Epithelial cell of esophagus (primary cell): ENCODE results near the gene RHBDF2.

Experiments
- DNase-seq: peaks from one replicate; pipeline ENCODE4 v3.0.0; 2010; ENCODE audit warnings: low read depth
- H3K4me3 ChIP-seq: 2 replicates; pipeline ENCODE4 v1.5.1; 2011; ENCODE audit warnings: mild to moderate bottlenecking, low read length, control low read depth
- TF ChIP-seq, protein P1 (sequence below): IDR thresholded peaks from 2 replicates; pipeline ENCODE4 v1.5.1; 2011; ENCODE audit warnings: low read depth, mild to moderate bottlenecking, low read length, control low read depth, inconsistent platforms; ENCODE audit not compliant: insufficient read depth; ENCODE audit errors: missing control alignments

RHBDF2 gene

DNA sequence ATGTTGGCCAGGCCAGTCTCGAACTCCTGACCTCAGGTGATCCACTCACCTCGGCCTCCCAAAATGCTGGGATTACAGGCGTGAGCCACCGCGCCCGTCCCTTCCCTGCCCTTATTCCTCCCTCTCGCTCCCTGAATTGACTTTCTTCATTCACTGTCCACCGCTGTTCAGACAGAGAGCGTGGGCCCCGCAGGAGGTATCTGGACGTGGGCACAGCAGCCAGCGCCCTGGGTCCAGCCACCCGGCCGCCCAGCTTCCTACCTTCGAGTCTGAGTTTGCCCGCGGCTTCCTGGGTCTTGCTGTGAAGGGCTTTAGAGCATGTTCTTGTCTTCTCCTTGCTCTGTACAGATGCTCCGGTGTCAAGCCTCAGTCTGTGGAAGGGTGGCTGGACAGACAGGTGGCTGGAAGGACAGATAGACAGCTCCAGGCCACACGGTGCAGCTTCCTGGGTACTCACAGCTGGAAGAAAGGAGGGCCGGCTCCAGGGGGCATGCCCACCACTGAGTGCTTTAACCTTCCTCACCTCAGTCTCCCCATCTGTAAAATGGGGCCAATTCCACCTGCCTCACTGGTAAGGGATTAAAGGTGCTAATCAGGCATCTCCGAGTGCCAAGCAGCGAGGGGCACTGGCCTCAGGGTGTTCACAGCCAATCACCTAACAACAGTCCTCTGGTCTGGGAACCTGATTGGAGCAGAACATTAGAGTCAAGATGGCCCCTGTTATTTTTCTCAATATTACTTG is 13.6 kb downstream of the RHBDF2 start:
- DNase-seq = no peak
- TF ChIP-seq, protein P1, sequence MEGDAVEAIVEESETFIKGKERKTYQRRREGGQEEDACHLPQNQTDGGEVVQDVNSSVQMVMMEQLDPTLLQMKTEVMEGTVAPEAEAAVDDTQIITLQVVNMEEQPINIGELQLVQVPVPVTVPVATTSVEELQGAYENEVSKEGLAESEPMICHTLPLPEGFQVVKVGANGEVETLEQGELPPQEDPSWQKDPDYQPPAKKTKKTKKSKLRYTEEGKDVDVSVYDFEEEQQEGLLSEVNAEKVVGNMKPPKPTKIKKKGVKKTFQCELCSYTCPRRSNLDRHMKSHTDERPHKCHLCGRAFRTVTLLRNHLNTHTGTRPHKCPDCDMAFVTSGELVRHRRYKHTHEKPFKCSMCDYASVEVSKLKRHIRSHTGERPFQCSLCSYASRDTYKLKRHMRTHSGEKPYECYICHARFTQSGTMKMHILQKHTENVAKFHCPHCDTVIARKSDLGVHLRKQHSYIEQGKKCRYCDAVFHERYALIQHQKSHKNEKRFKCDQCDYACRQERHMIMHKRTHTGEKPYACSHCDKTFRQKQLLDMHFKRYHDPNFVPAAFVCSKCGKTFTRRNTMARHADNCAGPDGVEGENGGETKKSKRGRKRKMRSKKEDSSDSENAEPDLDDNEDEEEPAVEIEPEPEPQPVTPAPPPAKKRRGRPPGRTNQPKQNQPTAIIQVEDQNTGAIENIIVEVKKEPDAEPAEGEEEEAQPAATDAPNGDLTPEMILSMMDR = no peak
- no peak overlapping the region for H3K4me3 ChIP-seq

DNA sequence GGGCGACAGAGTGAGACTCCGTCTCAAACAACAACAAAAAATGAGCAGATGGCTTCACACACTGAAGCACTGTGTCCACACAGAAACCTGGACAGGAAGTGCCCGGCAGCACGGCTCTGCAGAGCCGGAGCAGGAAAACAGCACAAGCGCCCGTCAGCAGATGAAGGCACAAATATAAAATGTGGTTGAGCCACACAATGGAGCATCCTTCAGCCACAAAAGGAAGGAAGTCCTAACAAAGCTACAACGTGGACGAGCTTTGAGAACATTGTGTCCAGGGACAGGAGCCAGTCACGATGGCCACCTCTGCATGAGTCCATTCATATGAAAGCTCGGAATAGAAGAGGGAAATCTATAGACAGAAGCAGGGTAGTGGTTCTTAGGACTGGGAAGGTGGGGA is 15.7 kb downstream of the RHBDF2 start:
- TF ChIP-seq, protein P1 = no peak
- DNase-seq = no peak
- no peak overlapping the region for H3K4me3 ChIP-seq

DNA sequence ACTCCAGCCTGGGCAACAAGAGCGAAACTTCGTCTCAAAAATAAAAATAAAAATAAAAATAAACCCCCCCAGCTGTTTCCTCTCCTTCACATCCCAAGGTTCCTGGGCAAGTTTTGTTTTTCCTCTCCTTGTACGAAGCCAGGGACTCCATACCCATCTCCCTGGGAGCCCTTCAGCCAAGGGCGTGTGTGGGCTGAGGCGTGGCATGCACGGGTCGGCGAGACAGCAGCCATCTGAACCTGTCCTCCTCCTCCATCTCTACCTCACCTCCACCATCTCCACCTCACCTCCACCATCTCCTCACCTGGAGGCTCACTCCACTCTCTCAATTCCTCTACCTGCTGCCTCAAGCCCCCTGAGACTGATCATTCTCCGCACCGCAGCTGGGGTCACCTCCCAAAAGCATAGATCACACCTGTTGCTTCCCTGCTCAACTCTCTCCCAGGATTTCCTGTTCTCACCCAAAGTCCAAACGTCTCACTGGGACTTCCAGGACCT is 16.9 kb downstream of the RHBDF2 start:
- no peak for DNase-seq
- TF ChIP-seq, protein P1 = no peak
- no peak overlapping the region for H3K4me3 ChIP-seq

DNA sequence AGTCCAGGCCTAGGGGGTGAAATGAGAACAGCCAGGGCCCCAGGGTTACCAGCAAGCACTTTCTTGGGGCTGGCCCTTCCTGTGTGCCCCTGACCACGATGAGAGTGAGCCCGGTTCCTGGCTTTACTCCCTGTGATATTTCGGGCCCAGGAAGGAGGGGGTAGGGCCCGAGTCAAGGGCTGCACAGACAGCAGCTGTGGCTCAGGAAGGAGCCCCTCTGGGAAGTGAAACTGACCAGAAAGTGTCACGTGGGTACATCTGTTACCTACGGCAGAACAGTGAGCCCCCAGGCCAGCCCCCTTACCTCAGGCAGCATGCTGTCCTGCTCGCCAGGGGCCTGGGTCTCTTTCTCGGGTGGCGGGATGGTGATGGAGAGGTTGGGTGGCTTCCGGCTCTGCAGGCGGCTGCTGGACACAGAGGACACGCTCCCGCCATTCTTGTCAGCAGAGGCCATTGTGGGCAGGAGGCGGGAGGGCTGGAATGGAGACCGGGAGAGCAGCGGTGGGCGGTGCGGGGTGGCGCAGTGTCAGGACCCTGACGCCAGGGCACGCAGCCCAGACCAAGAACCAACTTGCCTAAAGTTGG is 20.1 kb downstream of the RHBDF2 start:
- H3K4me3 ChIP-seq = no peak overlapping the region
- TF ChIP-seq, protein P1 = no peak
- DNase-seq = no peak

DNA sequence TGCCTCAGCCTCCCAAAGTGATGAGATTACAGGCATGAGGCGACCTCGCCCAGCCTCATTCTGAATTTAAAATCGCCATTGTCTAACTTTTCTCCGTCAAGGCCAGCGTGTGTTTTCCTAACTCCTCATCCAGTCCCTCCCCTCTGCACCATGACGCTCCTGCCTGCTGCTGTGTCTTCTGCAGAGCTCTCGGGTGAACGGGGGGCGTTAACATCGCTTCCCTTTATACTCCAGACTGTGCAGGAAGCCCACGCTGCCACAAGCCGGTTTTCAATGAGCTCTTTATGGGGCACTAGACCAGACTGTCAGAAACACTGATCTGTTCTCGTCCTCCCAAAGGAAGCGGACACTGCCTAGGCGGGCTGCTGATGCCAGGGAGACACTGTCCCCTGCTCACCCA is 20.6 kb downstream of the RHBDF2 start:
- no peak for DNase-seq
- TF ChIP-seq, protein P1 = no peak
- H3K4me3 ChIP-seq = no peak overlapping the region

DNA sequence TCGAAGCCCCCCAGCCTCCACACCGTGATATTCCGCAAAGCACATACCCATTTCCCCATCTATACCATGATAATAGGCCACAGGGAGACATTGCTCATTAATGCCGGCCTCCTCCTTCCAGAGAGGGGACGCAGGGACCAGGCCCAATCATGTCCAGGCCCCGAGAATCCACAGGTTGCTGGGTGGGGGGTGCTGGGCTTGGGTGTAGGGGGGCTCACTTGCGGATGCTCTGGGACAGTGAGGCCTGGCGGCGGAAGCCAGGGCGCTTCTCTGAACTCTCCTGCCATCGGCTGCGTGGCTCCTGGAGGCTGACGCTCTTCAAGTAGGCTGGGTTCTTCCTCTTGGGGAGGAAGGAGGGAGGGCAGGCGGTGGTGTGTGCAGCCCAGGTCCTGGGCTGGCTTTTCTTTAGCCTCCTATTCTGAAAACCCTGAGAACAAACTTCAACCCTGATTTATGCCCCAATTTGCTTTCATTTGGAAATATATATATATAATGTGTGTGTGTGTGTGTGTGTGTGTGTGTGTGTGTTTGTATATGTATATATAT is 21.6 kb downstream of the RHBDF2 start:
- no peak for DNase-seq
- TF ChIP-seq, protein P1 = no peak
- H3K4me3 ChIP-seq = no peak overlapping the region
